C4-2B (cell line): Measurements from ENCODE around the gene ABL2.

Source experiments
- ZFX ChIP-seq: fragments of 450-650 bp; IDR thresholded peaks from 2 replicates; pipeline ENCODE4 v1.6.1; 2017
- TF ChIP-seq, protein P1 (sequence below): fragments of 450-650 bp; conservative IDR thresholded peaks from 2 replicates; pipeline ENCODE4 v1.5.1; 2017; ENCODE audit warnings: mild to moderate bottlenecking

- TF ChIP-seq, protein P1, sequence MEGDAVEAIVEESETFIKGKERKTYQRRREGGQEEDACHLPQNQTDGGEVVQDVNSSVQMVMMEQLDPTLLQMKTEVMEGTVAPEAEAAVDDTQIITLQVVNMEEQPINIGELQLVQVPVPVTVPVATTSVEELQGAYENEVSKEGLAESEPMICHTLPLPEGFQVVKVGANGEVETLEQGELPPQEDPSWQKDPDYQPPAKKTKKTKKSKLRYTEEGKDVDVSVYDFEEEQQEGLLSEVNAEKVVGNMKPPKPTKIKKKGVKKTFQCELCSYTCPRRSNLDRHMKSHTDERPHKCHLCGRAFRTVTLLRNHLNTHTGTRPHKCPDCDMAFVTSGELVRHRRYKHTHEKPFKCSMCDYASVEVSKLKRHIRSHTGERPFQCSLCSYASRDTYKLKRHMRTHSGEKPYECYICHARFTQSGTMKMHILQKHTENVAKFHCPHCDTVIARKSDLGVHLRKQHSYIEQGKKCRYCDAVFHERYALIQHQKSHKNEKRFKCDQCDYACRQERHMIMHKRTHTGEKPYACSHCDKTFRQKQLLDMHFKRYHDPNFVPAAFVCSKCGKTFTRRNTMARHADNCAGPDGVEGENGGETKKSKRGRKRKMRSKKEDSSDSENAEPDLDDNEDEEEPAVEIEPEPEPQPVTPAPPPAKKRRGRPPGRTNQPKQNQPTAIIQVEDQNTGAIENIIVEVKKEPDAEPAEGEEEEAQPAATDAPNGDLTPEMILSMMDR, result peak; percentile 51
- TF ChIP-seq ZFX, result no peak
Observed at GRCh38 chr1:179194068-179194537, 35.4 kb downstream of the ABL2 start.
